GM12878 (cell line): ENCODE measurements around the gene IMMP2L. TPM values are rescaled to one million over a fixed set of nuclear protein-coding genes. Genes with fewer than 3 reads are reported as not detected.

Experiments
- ATAC-seq: fragments of 200-7000 bp; cut with Tn5 transposase; 3 replicates; pipeline ENCODE4 v1.9.1; 2020; ENCODE audit warnings: mild to moderate bottlenecking, moderate library complexity
- BruUV-seq: library from RNA; stranded (reverse); fragments of 400-500 nt; replicated peaks from 2 replicates; lab custom pipeline; 2021; lab: Mats Ljungman, UMichigan
- CTCF ChIA-PET: fragments of 300-600 bp; sonication (Branson Sonifier 250); formaldehyde crosslinking; extraction: SDS; loops from one replicate; lab custom pipeline; 2021; ENCODE audit warnings: inconsistent platforms; lab: Yijun Ruan, JAX
- POLR2A ChIA-PET: fragments of 350-600 bp; formaldehyde crosslinking; extraction: SDS; loops from one replicate; lab custom pipeline; 2021; ENCODE audit warnings: inconsistent platforms; lab: Charles Lee
- RAD21 ChIA-PET: fragments of 300-600 bp; sonication (Branson Sonifier 250); formaldehyde crosslinking; loops from one replicate; lab custom pipeline; 2023; ENCODE audit warnings: antibody characterized with exemption; ENCODE audit not compliant: unreplicated experiment; lab: Charles Lee
- SMC1A ChIA-PET: fragments of 300-600 bp; sonication (Branson Sonifier 250); formaldehyde crosslinking; loops from one replicate; lab custom pipeline; 2023; ENCODE audit not compliant: unreplicated experiment, uncharacterized antibody; lab: Charles Lee
- DNase-seq: peaks from one replicate; pipeline ENCODE4 v3.0.0-alpha.2; 2011; ENCODE audit warnings: low read depth, low spot score
- FAIRE-seq: peaks from 3 replicates; lab custom pipeline; 2011; peaks lifted over from hg19 to GRCh38; lab: Jason Lieb, UNC
- H2AFZ ChIP-seq: 2 replicates; pipeline ENCODE4 v1.6.0; 2011; ENCODE audit warnings: low read depth, low read length, control low read depth; ENCODE audit not compliant: control insufficient read depth
- H3K27ac ChIP-seq: 2 replicates; pipeline ENCODE4 v1.5.1; 2011; ENCODE audit warnings: control low read depth; ENCODE audit not compliant: control insufficient read depth, insufficient read depth
- H3K27me3 ChIP-seq, 2 experiments: replicated peaks in 1 of 2; 2 replicates each; pipeline versions ENCODE4 v1.6.0 to v1.6.1; 2011; ENCODE audit warnings: low read length in 1 of 2; ENCODE audit not compliant: control insufficient read depth in 2 of 2, insufficient read depth in 2 of 2
- H3K36me3 ChIP-seq, 2 experiments: 2 replicates each; pipeline ENCODE4 v1.5.1; 2011; ENCODE audit warnings: low read length in 1 of 2; ENCODE audit not compliant: control insufficient read depth in 2 of 2, insufficient read depth in 2 of 2
- H3K4me1 ChIP-seq: 2 replicates; pipeline ENCODE4 v1.6.1; 2011; ENCODE audit warnings: mild to moderate bottlenecking, low read length, moderate library complexity, mixed read lengths; ENCODE audit not compliant: control insufficient read depth, insufficient read depth
- H3K4me2 ChIP-seq: 2 replicates; pipeline ENCODE4 v1.6.0; 2011; ENCODE audit warnings: control low read depth; ENCODE audit not compliant: control insufficient read depth, insufficient read depth
- H3K4me3 ChIP-seq: fragments of 200-600 bp; sonication (generic); 2 replicates; pipeline ENCODE4 v1.5.1; 2016
- H3K79me2 ChIP-seq: 2 replicates; pipeline ENCODE4 v1.6.0; 2011; ENCODE audit warnings: low read length; ENCODE audit not compliant: control insufficient read depth, insufficient read depth
- H3K9ac ChIP-seq: 2 replicates; pipeline ENCODE4 v1.8.0; 2011; ENCODE audit warnings: low read length, control low read depth, mixed read lengths; ENCODE audit not compliant: control insufficient read depth, insufficient read depth
- H3K9me3 ChIP-seq: replicated peaks from 3 replicates; pipeline ENCODE4 v1.5.1; 2011; ENCODE audit warnings: mild to moderate bottlenecking, low read length; ENCODE audit not compliant: control insufficient read depth, insufficient read depth
- H4K20me1 ChIP-seq: 2 replicates; pipeline ENCODE4 v1.6.0; 2011; ENCODE audit not compliant: control insufficient read depth, insufficient read depth
- CBX3 ChIP-seq: fragments of 200-600 bp; sonication (generic); IDR thresholded peaks from 2 replicates; pipeline ENCODE4 v1.6.1; 2016; ENCODE audit warnings: low read depth, borderline replicate concordance
- FOXM1 ChIP-seq: IDR thresholded peaks from 2 replicates; pipeline ENCODE4 v1.6.1; 2012; ENCODE audit warnings: low read depth, mild to moderate bottlenecking, inconsistent platforms, low read length, moderate library complexity
- HDAC2 ChIP-seq: fragments of 200-600 bp; sonication (generic); IDR thresholded peaks from 2 replicates; pipeline ENCODE4 v1.6.1; 2017
- NFYB ChIP-seq: IDR thresholded peaks from 2 replicates; pipeline ENCODE4 v1.6.1; 2011; ENCODE audit warnings: low read depth, mild to moderate bottlenecking, low read length, improper control_type of control experiment, moderate library complexity; ENCODE audit not compliant: insufficient read depth
- NRF1 ChIP-seq: conservative IDR thresholded peaks from 2 replicates; pipeline ENCODE4 v1.6.1; 2011; ENCODE audit warnings: mild to moderate bottlenecking, low read depth, low read length, improper control_type of control experiment
- STAT3 ChIP-seq: IDR thresholded peaks from 2 replicates; pipeline ENCODE4 v1.6.1; 2011; ENCODE audit warnings: low read depth, low read length, improper control_type of control experiment
- TARDBP ChIP-seq: IDR thresholded peaks from 2 replicates; pipeline ENCODE4 v1.6.1; 2016; ENCODE audit warnings: borderline replicate concordance
- WGBS: methylation state at CpG from one replicate; pipeline ENCODE4 v1.1.6; 2016; ENCODE audit warnings: low lambda C conversion rate; ENCODE audit not compliant: insufficient replicate concordance, insufficient coverage; ENCODE audit errors: missing lambda C conversion rate; 5-methylcytosine and 5-hydroxymethylcytosine counted together
- in situ Hi-C: fragments of 300-500 bp; cut with MboI; formaldehyde crosslinking; loops from 9 replicates; pipeline ENCODE4 v1.14.3; 2018; ENCODE audit warnings: mixed read lengths
- intact Hi-C: fragments of 100-400 bp; cut with micrococcal nuclease; formaldehyde crosslinking; loops from one replicate; pipeline ENCODE4 v1.14.2; 2022; ENCODE audit not compliant: unreplicated experiment
- polyA plus RNA-seq, 11 experiments: library from polyadenylated mRNA; depleted of rRNA in 4 of 11; unstranded in 6 of 11; stranded (reverse) in 5 of 11; fragments of >200 nt; fragmentation: Nextera tagmentation in 4 of 11; fragmentation: Illumina TruSeq in 1 of 11; extraction: Ambion mirVana in 4 of 11; extraction: Trizol in 1 of 11; gene quantifications; 1 replicate in 1 of 11; 2 replicates in 10 of 11; pipeline versions ENCODE4 v1.2.1 to v1.2.3, GENCODE V29; 2011 to 2016; ENCODE audit warnings: inconsistent platforms in 2 of 11, missing spikeins in 2 of 11, low read depth in 1 of 11
- total RNA-seq, 4 experiments: library from RNA; depleted of rRNA in 3 of 4; stranded (reverse); fragments of >200 nt in 3 of 4; fragmentation: Illumina TruSeq in 1 of 4; extraction: Trizol in 1 of 4; gene quantifications; 2 replicates each; pipeline versions ENCODE4 v1.2.1 to v1.2.3, GENCODE V29; 2013 to 2021
- TF ChIP-seq, protein P1 (sequence below): IDR thresholded peaks from 2 replicates; pipeline ENCODE4 v1.6.1; 2011; ENCODE audit warnings: low read depth, mild to moderate bottlenecking, low read length, moderate library complexity, borderline replicate concordance; ENCODE audit errors: extremely low read depth
- TF ChIP-seq, protein P2 (sequence below): fragments of 450-650 bp; IDR thresholded peaks from 2 replicates; pipeline ENCODE4 v1.6.1; 2016; ENCODE audit warnings: mild to moderate bottlenecking

IMMP2L gene
- total and polyA plus RNA-seq, 10 of the 15 experiments (the other 5 are each of a cell fraction or from before 2014, with no cell fraction given) = 12.6 to 46.3 (median 19.6) TPM

DNA sequence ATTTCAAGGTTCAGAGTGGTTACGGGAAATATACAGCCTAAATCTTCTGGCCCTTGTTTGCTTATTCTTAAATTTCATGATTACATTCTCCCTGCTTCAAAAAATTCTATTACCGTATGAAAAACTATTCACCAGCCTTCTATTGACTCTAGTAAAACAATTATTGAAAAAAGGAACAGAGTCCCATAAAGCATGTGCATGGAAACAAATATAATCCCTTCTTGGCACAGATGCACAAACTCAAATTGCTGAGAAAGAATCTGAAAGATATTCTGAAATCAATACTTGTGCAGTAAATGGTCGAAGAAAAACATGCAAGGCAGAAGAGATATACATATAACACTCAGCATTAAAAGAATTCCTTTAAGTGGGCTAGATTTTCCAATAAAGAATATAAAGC is 387.8 kb downstream of the IMMP2L start:
- Histone ChIP-seq H3K27me3 (no peaks in the 10 kb centered on the region), H3K4me2 (no peak overlapping the region), H3K79me2 (no peaks in the 10 kb centered on the region), H3K9me3 (no peaks in the 10 kb centered on the region), H3K4me1 (no peaks in the 10 kb centered on the region), H3K36me3 (no peaks in the 10 kb centered on the region), H2AFZ (no peak overlapping the region), H3K4me3 (no peak overlapping the region), H4K20me1 (no peaks in the 10 kb centered on the region), H3K9ac (no peak overlapping the region), H3K27ac (no peak overlapping the region)
- WGBS = 90% methylated on average over 3 of the region's 3 CpGs
- ChIA-PET CTCF (no interaction called here), RAD21 (no interaction called here), POLR2A (no interaction called here), SMC1A (interaction anchor here (1.0 kb wide), 2 partner anchors 36 to 45 kb away, joined by 3 to 5 read pairs; no protein-coding TSS in a partner anchor)
- intact Hi-C loops = no loop called here
- no peak for TF ChIP-seq HDAC2
- no peak for TF ChIP-seq NFYB
- TF ChIP-seq CBX3 = no peak
- TF ChIP-seq NRF1 = no peak
- ATAC-seq (no peak), DNase-seq (no peak), FAIRE-seq (no peak)
- BruUV-seq = no TSS peak
- in situ Hi-C loops = no loop called here

DNA sequence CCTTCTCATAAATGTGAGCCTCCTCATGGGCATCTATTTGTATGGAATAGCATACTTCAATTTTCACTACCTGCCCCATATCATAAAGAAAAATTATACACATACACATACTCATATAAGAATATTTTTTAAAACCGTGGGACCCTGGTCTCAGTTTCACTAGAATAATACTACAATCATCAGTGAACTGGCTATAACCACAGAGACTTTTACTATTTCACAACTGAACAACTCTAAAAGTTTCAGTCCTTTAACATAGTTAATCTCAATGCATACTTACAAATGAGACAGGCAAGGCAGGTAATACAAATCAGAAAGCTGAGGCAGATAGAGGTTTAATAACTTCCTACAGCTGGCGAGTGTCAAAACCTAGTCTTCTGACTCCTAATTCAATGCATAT is 388.3 kb downstream of the IMMP2L start:
- H3K79me2 ChIP-seq = no peaks in the 10 kb centered on the region
- no peaks in the 10 kb centered on the region for H4K20me1 ChIP-seq
- POLR2A ChIA-PET = no interaction called here
- RAD21 ChIA-PET = no interaction called here
- BruUV-seq = no TSS peak
- TF ChIP-seq TARDBP (no peak), FOXM1 (no peak), STAT3 (no peak)
- TF ChIP-seq, protein P1, sequence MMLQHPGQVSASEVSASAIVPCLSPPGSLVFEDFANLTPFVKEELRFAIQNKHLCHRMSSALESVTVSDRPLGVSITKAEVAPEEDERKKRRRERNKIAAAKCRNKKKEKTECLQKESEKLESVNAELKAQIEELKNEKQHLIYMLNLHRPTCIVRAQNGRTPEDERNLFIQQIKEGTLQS = no peak
- TF ChIP-seq, protein P2, sequence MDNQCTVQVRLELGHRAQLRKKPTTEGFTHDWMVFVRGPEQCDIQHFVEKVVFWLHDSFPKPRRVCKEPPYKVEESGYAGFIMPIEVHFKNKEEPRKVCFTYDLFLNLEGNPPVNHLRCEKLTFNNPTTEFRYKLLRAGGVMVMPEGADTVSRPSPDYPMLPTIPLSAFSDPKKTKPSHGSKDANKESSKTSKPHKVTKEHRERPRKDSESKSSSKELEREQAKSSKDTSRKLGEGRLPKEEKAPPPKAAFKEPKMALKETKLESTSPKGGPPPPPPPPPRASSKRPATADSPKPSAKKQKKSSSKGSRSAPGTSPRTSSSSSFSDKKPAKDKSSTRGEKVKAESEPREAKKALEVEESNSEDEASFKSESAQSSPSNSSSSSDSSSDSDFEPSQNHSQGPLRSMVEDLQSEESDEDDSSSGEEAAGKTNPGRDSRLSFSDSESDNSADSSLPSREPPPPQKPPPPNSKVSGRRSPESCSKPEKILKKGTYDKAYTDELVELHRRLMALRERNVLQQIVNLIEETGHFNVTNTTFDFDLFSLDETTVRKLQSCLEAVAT = no peak
- TF ChIP-seq, all 136 proteins: peak for 0
- no peak overlapping the region for H3K27ac ChIP-seq
- peak; percentile 7 for FAIRE-seq
- ATAC-seq = peak; percentile 69
- H3K4me3 ChIP-seq = no peak overlapping the region
- SMC1A ChIA-PET = interaction anchor here (1.0 kb wide), 2 partner anchors 36 to 38 kb away, joined by 3 to 5 read pairs; no protein-coding TSS in a partner anchor
- intact Hi-C loops = no loop called here
- 39% methylated on average over 2 of the region's 2 CpGs for WGBS
- no peak overlapping the region for H3K4me2 ChIP-seq
- H3K9me3 ChIP-seq = no peaks in the 10 kb centered on the region
- H3K36me3 ChIP-seq = no peaks in the 10 kb centered on the region
- no peak overlapping the region for H2AFZ ChIP-seq
- DNase-seq = no peak
- no peaks in the 10 kb centered on the region for H3K4me1 ChIP-seq
- no peak overlapping the region for H3K9ac ChIP-seq
- CTCF ChIA-PET = no interaction called here
- in situ Hi-C loops = no loop called here
- no peaks in the 10 kb centered on the region for H3K27me3 ChIP-seq
